Mesenchymal stem cell (in vitro differentiated cells and primary cell): ENCODE results near the gene CRKL.

Source experiments
- DNase-seq: peaks from one replicate; pipeline ENCODE4 v3.0.0-alpha.2; 2013
- H2AFZ ChIP-seq: one replicate; pipeline ENCODE4 v1.6.1; 2013; ENCODE audit warnings: low read depth, mild to moderate bottlenecking, control low read depth, inconsistent platforms, low read length, moderate library complexity
- H2AK5ac ChIP-seq: 2 replicates; pipeline ENCODE4 v1.6.1; 2013; ENCODE audit warnings: low read length, moderate library complexity, mild to moderate bottlenecking, inconsistent platforms; ENCODE audit not compliant: severe bottlenecking
- H2BK120ac ChIP-seq: one replicate; pipeline ENCODE4 v1.6.1; 2013; ENCODE audit warnings: low read depth, mild to moderate bottlenecking, inconsistent platforms, low read length, moderate library complexity
- H2BK12ac ChIP-seq, 2 experiments: one replicate each; pipeline ENCODE4 v1.6.1; 2013; ENCODE audit warnings: inconsistent platforms in 2 of 2, low read length in 2 of 2, mild to moderate bottlenecking in 2 of 2, moderate library complexity in 2 of 2, control low read depth in 1 of 2
- H2BK15ac ChIP-seq: one replicate; pipeline ENCODE4 v1.6.1; 2013; ENCODE audit warnings: mild to moderate bottlenecking, low read depth, inconsistent platforms; ENCODE audit not compliant: poor library complexity, severe bottlenecking
- H2BK5ac ChIP-seq: 2 replicates; pipeline ENCODE4 v1.6.1; 2013; ENCODE audit warnings: low read depth, mild to moderate bottlenecking, low read length, control low read depth, inconsistent platforms; ENCODE audit not compliant: poor library complexity, severe bottlenecking
- H3K14ac ChIP-seq, 2 experiments: one replicate each; pipeline ENCODE4 v1.6.1; 2013; ENCODE audit warnings: inconsistent platforms in 2 of 2, low read length in 2 of 2, control low read depth in 1 of 2, mild to moderate bottlenecking in 1 of 2, moderate library complexity in 1 of 2
- H3K18ac ChIP-seq, 2 experiments: one replicate each; pipeline ENCODE4 v1.6.1; 2013; ENCODE audit warnings: inconsistent platforms in 2 of 2, low read length in 2 of 2, control low read depth in 1 of 2, low read depth in 1 of 2, mild to moderate bottlenecking in 1 of 2
- H3K23ac ChIP-seq, 2 experiments: one replicate each; pipeline ENCODE4 v1.6.1; 2013; ENCODE audit warnings: inconsistent platforms in 2 of 2, low read length in 2 of 2, mild to moderate bottlenecking in 2 of 2, moderate library complexity in 2 of 2, control low read depth in 1 of 2
- H3K27ac ChIP-seq: 2 replicates; pipeline ENCODE4 v1.5.1; 2013; ENCODE audit warnings: mild to moderate bottlenecking, moderate library complexity, low read length, control low read depth, inconsistent platforms; ENCODE audit not compliant: poor library complexity, severe bottlenecking
- H3K27me3 ChIP-seq, 2 experiments: 2 replicates each; pipeline versions ENCODE4 v1.6.1 to v1.7.0; 2013; ENCODE audit warnings: low read length in 2 of 2, mild to moderate bottlenecking in 2 of 2, moderate library complexity in 2 of 2, control low read depth in 1 of 2, inconsistent platforms in 1 of 2; ENCODE audit not compliant: control insufficient read depth in 1 of 2, insufficient read depth in 1 of 2
- H3K36me3 ChIP-seq, 2 experiments: 2 replicates each; pipeline versions ENCODE4 v1.6.1 to v1.7.0; 2013; ENCODE audit warnings: low read length in 2 of 2, control low read depth in 1 of 2, inconsistent platforms in 1 of 2, low read depth in 1 of 2, mild to moderate bottlenecking in 1 of 2; ENCODE audit not compliant: insufficient read depth in 2 of 2, control insufficient read depth in 1 of 2
- H3K4ac ChIP-seq, 2 experiments: one replicate each; pipeline ENCODE4 v1.6.1; 2013; ENCODE audit warnings: inconsistent platforms in 2 of 2, low read length in 2 of 2, mild to moderate bottlenecking in 2 of 2, moderate library complexity in 2 of 2, control low read depth in 1 of 2, low read depth in 1 of 2
- H3K4me1 ChIP-seq: 2 replicates; pipeline ENCODE4 v1.6.1; 2013; ENCODE audit warnings: low read depth, low read length, control low read depth; ENCODE audit not compliant: control insufficient read depth, insufficient read depth
- H3K4me2 ChIP-seq: 2 replicates; pipeline ENCODE4 v1.6.1; 2013; ENCODE audit warnings: low read length, mild to moderate bottlenecking, inconsistent platforms; ENCODE audit not compliant: poor library complexity, severe bottlenecking
- H3K4me3 ChIP-seq, 2 experiments: 2 replicates each; pipeline versions ENCODE4 v1.5.1 to v1.7.0; 2013; ENCODE audit warnings: low read length in 2 of 2, mild to moderate bottlenecking in 2 of 2, control low read depth in 1 of 2, low read depth in 1 of 2; ENCODE audit not compliant: insufficient read depth in 1 of 2
- H3K79me1 ChIP-seq: replicated peaks from 2 replicates; pipeline ENCODE4 v1.6.1; 2013; ENCODE audit warnings: mild to moderate bottlenecking, control low read depth, low read length, inconsistent platforms; ENCODE audit not compliant: poor library complexity, severe bottlenecking
- H3K9ac ChIP-seq: 2 replicates; pipeline ENCODE4 v1.7.0; 2013; ENCODE audit warnings: mild to moderate bottlenecking, low read length, moderate library complexity
- H3K9me3 ChIP-seq: 2 replicates; pipeline ENCODE4 v1.7.0; 2013; ENCODE audit warnings: mild to moderate bottlenecking, low read length; ENCODE audit not compliant: control insufficient read depth
- H4K8ac ChIP-seq: one replicate; pipeline ENCODE4 v1.6.1; 2013; ENCODE audit warnings: inconsistent platforms, mild to moderate bottlenecking, low read length, moderate library complexity
- H4K91ac ChIP-seq: one replicate; pipeline ENCODE4 v1.6.1; 2013; ENCODE audit warnings: mild to moderate bottlenecking, low read length, inconsistent platforms
- WGBS: methylation state at CpG from one replicate; pipeline ENCODE4 v1.1.7; 2013; ENCODE audit warnings: mixed read lengths; 5-methylcytosine and 5-hydroxymethylcytosine counted together

Gene CRKL

GRCh38 chr22:20951151-20951931 lies 34.1 kb downstream of the CRKL start:
- H3K4me3 ChIP-seq: no peak overlapping the region
- no peak overlapping the region for H3K23ac ChIP-seq
- no peak for DNase-seq
- H2BK120ac ChIP-seq: no peak overlapping the region
- H4K8ac ChIP-seq: no peak overlapping the region
- no peak overlapping the region for H2AK5ac ChIP-seq
- H3K4me1 ChIP-seq: peaks cover 14% of the 10 kb centered on the region
- H3K79me1 ChIP-seq: peaks cover 18% of the 10 kb centered on the region
- H3K4ac ChIP-seq: peak overlapping the region in 1 of 2 experiments; percentile 41
- no peak overlapping the region for H2BK15ac ChIP-seq
- no peak overlapping the region for H3K14ac ChIP-seq
- peak overlapping the region; percentile 82 for H3K27ac ChIP-seq
- H3K27me3 ChIP-seq: no peaks in the 10 kb centered on the region
- WGBS: 96% methylated on average over 9 of the region's 10 CpGs
- no peak overlapping the region for H3K18ac ChIP-seq
- no peak overlapping the region for H4K91ac ChIP-seq
- H2BK5ac ChIP-seq: no peak overlapping the region
- H2BK12ac ChIP-seq: no peak overlapping the region
- no peaks in the 10 kb centered on the region for H3K9me3 ChIP-seq
- H3K4me2 ChIP-seq: no peak overlapping the region
- H3K9ac ChIP-seq: no peak overlapping the region
- H3K36me3 ChIP-seq: peaks cover 41 to 54% of the 10 kb centered on the region in 2 experiments
- H2AFZ ChIP-seq: no peak overlapping the region

- no peak overlapping the region for H2BK12ac ChIP-seq
- no peak overlapping the region for H2BK15ac ChIP-seq
- H4K8ac ChIP-seq: no peak overlapping the region
- no peak overlapping the region for H3K14ac ChIP-seq
- no peak overlapping the region for H2BK5ac ChIP-seq
- peaks cover 44 to 54% of the 10 kb centered on the region in 2 experiments for H3K36me3 ChIP-seq
- H3K4me3 ChIP-seq: no peak overlapping the region
- H3K27me3 ChIP-seq: no peaks in the 10 kb centered on the region
- peak overlapping the region in 1 of 2 experiments; percentile 41 for H3K4ac ChIP-seq
- H3K23ac ChIP-seq: no peak overlapping the region
- H3K9ac ChIP-seq: no peak overlapping the region
- peaks cover 22% of the 10 kb centered on the region for H3K79me1 ChIP-seq
- peaks cover 20% of the 10 kb centered on the region for H3K4me1 ChIP-seq
- WGBS: 97% methylated on average over 8 of the region's 8 CpGs
- DNase-seq: no peak
- H2AFZ ChIP-seq: no peak overlapping the region
- no peak overlapping the region for H2BK120ac ChIP-seq
- H3K18ac ChIP-seq: no peak overlapping the region
- H4K91ac ChIP-seq: no peak overlapping the region
- H2AK5ac ChIP-seq: no peak overlapping the region
- H3K27ac ChIP-seq: peak overlapping the region; percentile 43
- H3K9me3 ChIP-seq: no peaks in the 10 kb centered on the region
- no peak overlapping the region for H3K4me2 ChIP-seq
Measured at GRCh38 chr22:20951932-20952380, 34.7 kb downstream of the CRKL start.

GRCh38 chr22:20952544-20953341 lies 35.5 kb downstream of the CRKL start:
- no peak overlapping the region for H3K4me2 ChIP-seq
- H3K14ac ChIP-seq: no peak overlapping the region
- H2BK15ac ChIP-seq: no peak overlapping the region
- no peak overlapping the region for H2BK120ac ChIP-seq
- H3K27ac ChIP-seq: no peak overlapping the region
- H3K27me3 ChIP-seq: no peaks in the 10 kb centered on the region
- H4K91ac ChIP-seq: no peak overlapping the region
- DNase-seq: no peak
- H3K79me1 ChIP-seq: peaks cover 26% of the 10 kb centered on the region
- WGBS: 97% methylated on average over 13 of the region's 13 CpGs
- no peak overlapping the region for H3K9ac ChIP-seq
- H2AFZ ChIP-seq: no peak overlapping the region
- H2BK12ac ChIP-seq: no peak overlapping the region
- H3K23ac ChIP-seq: no peak overlapping the region
- H2AK5ac ChIP-seq: no peak overlapping the region
- no peak overlapping the region for H4K8ac ChIP-seq
- H3K36me3 ChIP-seq: peaks cover 44 to 54% of the 10 kb centered on the region in 2 experiments
- H3K4ac ChIP-seq: no peak overlapping the region
- no peak overlapping the region for H3K18ac ChIP-seq
- H3K4me3 ChIP-seq: no peak overlapping the region
- peaks cover 26% of the 10 kb centered on the region for H3K4me1 ChIP-seq
- no peaks in the 10 kb centered on the region for H3K9me3 ChIP-seq
- no peak overlapping the region for H2BK5ac ChIP-seq

- DNase-seq: no peak
- no peak overlapping the region for H3K23ac ChIP-seq
- H3K36me3 ChIP-seq: peaks cover 44 to 50% of the 10 kb centered on the region in 2 experiments
- H3K79me1 ChIP-seq: peaks cover 26% of the 10 kb centered on the region
- H3K4me1 ChIP-seq: peaks cover 32% of the 10 kb centered on the region
- H2BK15ac ChIP-seq: no peak overlapping the region
- no peak overlapping the region for H2AK5ac ChIP-seq
- no peak overlapping the region for H4K91ac ChIP-seq
- H2BK120ac ChIP-seq: no peak overlapping the region
- WGBS: 100% methylated on average over 1 of the region's 3 CpGs
- H4K8ac ChIP-seq: no peak overlapping the region
- H3K4ac ChIP-seq: no peak overlapping the region
- no peak overlapping the region for H3K14ac ChIP-seq
- no peaks in the 10 kb centered on the region for H3K27me3 ChIP-seq
- H3K9ac ChIP-seq: no peak overlapping the region
- no peak overlapping the region for H2BK5ac ChIP-seq
- H3K9me3 ChIP-seq: no peaks in the 10 kb centered on the region
- no peak overlapping the region for H3K27ac ChIP-seq
- no peak overlapping the region for H2BK12ac ChIP-seq
- H3K18ac ChIP-seq: no peak overlapping the region
- no peak overlapping the region for H3K4me3 ChIP-seq
- no peak overlapping the region for H2AFZ ChIP-seq
- H3K4me2 ChIP-seq: no peak overlapping the region
Measured at GRCh38 chr22:20953342-20953608, 36.1 kb downstream of the CRKL start.
